ENCODE data around the gene APOLD1.
"Not testable (repeated sequence)": the region's sequence is repeated elsewhere in the genome, so short reads cannot be mapped to it uniquely, and the experiment has no call there.

APOLD1 gene

DNA sequence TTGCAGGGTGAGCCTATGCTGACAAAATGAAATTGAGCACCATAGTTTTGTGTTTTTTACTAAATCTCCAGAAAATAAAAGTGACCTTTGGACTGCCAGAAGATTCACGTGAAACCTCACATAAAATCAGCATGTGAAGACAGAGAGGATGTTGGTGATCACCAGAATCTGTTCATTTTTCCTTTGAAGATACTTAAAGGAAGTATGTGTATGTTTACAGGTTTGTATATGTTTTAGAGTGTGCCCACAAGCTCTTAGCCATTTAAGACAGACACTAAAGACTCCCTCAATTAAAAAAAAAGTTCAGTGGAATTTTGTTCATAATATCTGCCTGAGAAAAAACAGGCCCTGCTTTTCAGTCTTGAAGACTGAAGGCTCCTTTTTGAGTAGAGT, 53.5 kb downstream of the APOLD1 start:
- TF ChIP-seq, protein P1, sequence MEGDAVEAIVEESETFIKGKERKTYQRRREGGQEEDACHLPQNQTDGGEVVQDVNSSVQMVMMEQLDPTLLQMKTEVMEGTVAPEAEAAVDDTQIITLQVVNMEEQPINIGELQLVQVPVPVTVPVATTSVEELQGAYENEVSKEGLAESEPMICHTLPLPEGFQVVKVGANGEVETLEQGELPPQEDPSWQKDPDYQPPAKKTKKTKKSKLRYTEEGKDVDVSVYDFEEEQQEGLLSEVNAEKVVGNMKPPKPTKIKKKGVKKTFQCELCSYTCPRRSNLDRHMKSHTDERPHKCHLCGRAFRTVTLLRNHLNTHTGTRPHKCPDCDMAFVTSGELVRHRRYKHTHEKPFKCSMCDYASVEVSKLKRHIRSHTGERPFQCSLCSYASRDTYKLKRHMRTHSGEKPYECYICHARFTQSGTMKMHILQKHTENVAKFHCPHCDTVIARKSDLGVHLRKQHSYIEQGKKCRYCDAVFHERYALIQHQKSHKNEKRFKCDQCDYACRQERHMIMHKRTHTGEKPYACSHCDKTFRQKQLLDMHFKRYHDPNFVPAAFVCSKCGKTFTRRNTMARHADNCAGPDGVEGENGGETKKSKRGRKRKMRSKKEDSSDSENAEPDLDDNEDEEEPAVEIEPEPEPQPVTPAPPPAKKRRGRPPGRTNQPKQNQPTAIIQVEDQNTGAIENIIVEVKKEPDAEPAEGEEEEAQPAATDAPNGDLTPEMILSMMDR (IDR thresholded peaks at IDR 0.05; ENCODE audit: insufficient read depth, low read depth, low read length, missing control alignments), result no peak
- no peak overlapping the region for H3K4me3 ChIP-seq (ENCODE audit: low read length)
- no peak for DNase-seq (ENCODE audit: low read depth)

DNA sequence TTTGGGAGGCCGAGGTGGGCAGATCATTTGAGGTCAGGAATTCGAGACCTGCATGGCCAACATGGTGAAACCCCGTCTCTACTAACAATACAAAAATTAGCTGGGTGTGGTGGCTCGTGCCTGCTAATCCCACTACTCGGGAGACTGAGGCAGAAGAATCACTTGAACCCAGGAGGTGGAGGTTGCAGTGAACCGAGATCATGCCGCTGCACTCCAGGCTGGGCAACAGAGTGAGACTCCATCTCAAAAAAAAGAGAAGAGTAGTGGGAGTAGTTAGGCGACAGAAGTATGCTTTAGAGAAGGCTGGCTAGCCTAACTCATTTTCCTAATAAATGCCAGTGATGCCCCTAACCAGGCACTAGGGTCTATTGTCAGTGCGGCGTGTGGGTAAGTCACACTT, 54.0 kb downstream of the APOLD1 start:
- not testable (repeated sequence) for H3K4me3 ChIP-seq (ENCODE audit: low read length); DNase-seq (ENCODE audit: low read depth)

DNA sequence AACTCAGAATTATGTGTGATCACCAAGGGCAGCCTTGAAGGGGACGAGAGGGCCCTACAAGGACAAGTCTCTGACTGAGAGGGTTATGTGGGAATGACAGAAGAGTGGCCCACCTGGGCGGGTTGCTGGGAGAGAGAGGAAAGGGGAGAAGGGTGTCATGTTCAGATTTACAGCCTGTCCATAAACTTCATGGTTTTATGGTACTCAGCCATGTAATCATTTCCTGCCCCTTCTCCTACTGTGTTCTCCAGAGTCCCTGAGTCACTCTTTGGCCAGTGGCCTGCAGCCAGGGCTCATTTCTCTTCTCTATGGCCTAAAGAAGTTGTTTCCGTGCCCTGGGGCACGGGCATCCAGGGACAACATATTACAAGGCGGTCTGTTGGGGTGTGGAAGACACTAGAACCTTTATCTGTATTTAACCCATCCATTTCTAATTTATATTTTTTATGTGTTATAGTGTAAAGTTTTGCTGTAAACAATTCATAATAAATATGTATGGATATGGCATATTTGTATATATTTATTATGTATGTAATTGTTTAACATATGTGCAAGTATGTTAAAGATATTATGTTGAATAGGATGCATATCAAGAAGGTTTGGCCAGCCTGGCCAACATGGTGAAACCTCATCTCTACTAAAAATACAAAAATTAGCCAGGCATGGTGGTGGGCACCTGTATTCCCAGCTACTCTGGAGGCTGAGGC, 54.6 kb downstream of the APOLD1 start:
- peak; percentile 73 for DNase-seq (ENCODE audit: low read depth)
- no peak overlapping the region for H3K4me3 ChIP-seq (ENCODE audit: low read length)
- TF ChIP-seq, protein P1 (IDR thresholded peaks at IDR 0.05; ENCODE audit: insufficient read depth, low read depth, low read length, missing control alignments), result no peak

DNA sequence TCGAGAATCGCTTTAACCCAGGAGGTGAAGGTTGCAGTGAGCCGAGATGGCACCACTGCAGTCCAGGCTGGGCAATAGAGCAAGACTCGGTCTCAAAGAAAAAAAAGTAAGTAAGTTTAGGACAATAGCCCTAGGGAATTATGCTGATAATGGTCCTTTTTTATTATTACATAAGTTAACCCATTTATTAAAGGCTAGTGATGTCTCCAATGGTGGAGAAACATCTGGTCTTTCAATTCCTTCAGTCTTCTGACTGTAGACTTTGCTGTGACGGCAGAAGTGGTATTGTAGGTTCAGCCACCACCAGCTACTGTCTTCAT, 55.1 kb downstream of the APOLD1 start:
- H3K4me3 ChIP-seq (ENCODE audit: low read length), result no peak overlapping the region
- DNase-seq (ENCODE audit: low read depth), result no peak
- TF ChIP-seq, protein P1 (IDR thresholded peaks at IDR 0.05; ENCODE audit: insufficient read depth, low read depth, low read length, missing control alignments), result no peak
